ENCODE data around the gene SPINK1. TPM values are rescaled to one million over a fixed set of nuclear protein-coding genes. Genes with fewer than 3 reads are reported as not detected.
"Not testable (repeated sequence)": the region's sequence is repeated elsewhere in the genome, so short reads cannot be mapped to it uniquely, and the experiment has no call there.

SPINK1 gene
- 274 TPM for total RNA-seq
- 393 TPM for polyA plus RNA-seq

- H3K4me1 ChIP-seq (ENCODE audit: insufficient read depth): no peaks in the 10 kb centered on the region
- H3K36me3 ChIP-seq (ENCODE audit: insufficient read depth): peaks cover 2% of the 10 kb centered on the region
- 81% methylated on average over 3 of the region's 3 CpGs for WGBS
- no peak within 1 kb of the TSS for H3K27ac ChIP-seq (ENCODE audit: low read depth)
- no peak within 1 kb of the TSS for H3K4me3 ChIP-seq (ENCODE audit: low read depth, low read length)
- DNase-seq (ENCODE audit: extremely low spot score): no peak
Observed at GRCh38 chr5:147831465-147831864, at the start of gene SPINK1. Gene SPINK1 (minus strand): TSS chr5:147831671. CDS start chr5:147831577, 94 bp downstream.

- Histone ChIP-seq H3K4me1 (ENCODE audit: insufficient read depth) (no peaks in the 10 kb centered on the region), H3K27ac (ENCODE audit: low read depth) (no peak overlapping the region), H3K4me3 (ENCODE audit: low read depth, low read length) (no peak overlapping the region), H3K36me3 (ENCODE audit: insufficient read depth) (no peaks in the 10 kb centered on the region)
- WGBS: 91% methylated on average over 2 of the region's 2 CpGs
- DNase-seq (ENCODE audit: extremely low spot score): no peak
Observed at GRCh38 chr5:147880487-147880886, 49.0 kb upstream of the SPINK1 start.

DNA sequence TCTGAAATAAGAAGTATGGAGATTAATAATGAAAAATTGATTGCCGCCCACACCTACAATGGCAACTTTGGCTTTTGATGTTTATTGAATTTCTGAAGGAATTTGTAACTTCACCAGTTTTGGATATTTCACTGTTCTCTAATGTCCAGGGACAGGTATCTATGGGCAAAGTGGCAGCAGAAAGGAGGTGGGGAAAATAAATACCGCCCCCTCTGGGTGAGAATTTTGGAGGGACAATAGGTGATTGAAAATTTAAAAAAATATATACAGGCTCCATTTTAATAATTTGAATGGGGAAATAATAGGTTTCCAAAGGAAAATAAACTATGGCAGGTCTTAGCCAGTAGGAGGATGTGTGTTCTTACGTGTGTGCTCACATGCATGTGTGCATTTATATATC is 48.3 kb upstream of the SPINK1 start:
- 94% methylated on average over 3 of the region's 3 CpGs for WGBS
- Histone ChIP-seq H3K4me1 (ENCODE audit: insufficient read depth) (no peaks in the 10 kb centered on the region), H3K4me3 (ENCODE audit: low read depth, low read length) (no peak overlapping the region), H3K27ac (ENCODE audit: low read depth) (no peak overlapping the region), H3K36me3 (ENCODE audit: insufficient read depth) (no peaks in the 10 kb centered on the region)
- no peak for DNase-seq (ENCODE audit: extremely low spot score)

DNA sequence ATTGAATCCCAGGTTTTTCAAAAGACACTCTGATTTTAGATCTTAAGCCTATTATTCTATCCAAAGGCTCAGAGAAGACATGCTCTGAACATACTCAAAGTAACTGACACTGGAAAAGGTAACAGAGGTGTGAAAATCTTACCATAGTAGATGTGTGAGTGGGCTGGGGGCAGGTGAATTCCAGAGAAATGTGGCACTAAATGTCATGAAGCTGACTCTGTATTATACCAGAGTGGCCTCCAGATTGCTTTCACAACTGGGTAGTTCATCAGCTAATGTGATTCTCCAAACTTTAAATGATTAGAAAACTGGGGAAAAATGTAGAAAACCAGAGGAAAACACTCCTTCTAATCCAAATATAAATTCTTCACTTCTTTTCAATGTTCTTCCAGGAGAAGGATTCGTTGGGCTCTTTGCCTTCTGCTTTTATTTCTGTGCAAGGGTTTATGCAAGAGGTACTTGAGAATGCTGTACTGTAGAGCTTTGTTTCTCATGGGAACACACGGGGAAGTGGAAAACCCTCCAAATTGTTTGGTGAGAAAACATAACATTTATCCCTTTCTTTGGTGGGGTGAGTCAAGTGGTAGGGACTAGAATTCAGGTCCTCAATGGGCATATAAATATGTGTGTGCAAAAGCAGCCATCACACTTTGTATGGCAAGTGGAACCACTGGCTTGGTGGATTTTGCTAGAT is 46.7 kb upstream of the SPINK1 start, which contains the start of gene SCGB3A2:
SCGB3A2 (plus strand) TSS at position 646 of the 694 bp plus-strand sequence. CDS start 93 bp downstream, outside the sequence.
- 66% methylated on average over 2 of the region's 2 CpGs for WGBS

GRCh38 chr5:147876626-147877025 is 45.2 kb upstream of the SPINK1 start:
- Histone ChIP-seq H3K4me3 (ENCODE audit: low read depth, low read length) (no peak overlapping the region), H3K36me3 (ENCODE audit: insufficient read depth) (no peaks in the 10 kb centered on the region), H3K27ac (ENCODE audit: low read depth) (no peak overlapping the region), H3K4me1 (ENCODE audit: insufficient read depth) (no peaks in the 10 kb centered on the region)
- WGBS: 63% methylated on average over 2 of the region's 2 CpGs
- DNase-seq (ENCODE audit: extremely low spot score): no peak

More for the DNA sequence above, 46.7 kb upstream of the SPINK1 start, which contains the start of gene SCGB3A2:
- H3K36me3 ChIP-seq (ENCODE audit: insufficient read depth): no peaks in the 10 kb centered on the region
- no peak within 1 kb of the TSS for H3K4me3 ChIP-seq (ENCODE audit: low read depth, low read length)
- no peaks in the 10 kb centered on the region for H3K4me1 ChIP-seq (ENCODE audit: insufficient read depth)
- no peak for DNase-seq (ENCODE audit: extremely low spot score)
- H3K27ac ChIP-seq (ENCODE audit: low read depth): no peak within 1 kb of the TSS

DNA sequence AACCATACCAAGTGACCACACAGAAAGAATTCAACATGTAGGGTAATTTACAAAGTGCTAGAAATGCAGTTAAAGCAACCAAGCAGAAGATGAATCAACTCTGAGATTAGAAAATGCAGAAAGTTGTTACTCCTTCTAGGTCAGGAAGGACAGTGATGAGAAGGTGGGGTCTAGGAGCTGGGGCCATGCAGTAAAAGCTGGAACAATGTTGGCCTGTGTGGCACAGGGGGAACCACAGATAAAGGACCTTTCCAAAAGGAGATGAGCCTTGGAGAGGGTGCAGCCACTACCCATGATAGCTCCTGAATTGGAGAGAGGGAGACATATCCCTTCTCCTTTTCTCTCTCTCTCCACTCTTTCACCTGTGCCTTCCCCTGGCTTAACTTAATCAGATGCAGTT is 44.7 kb upstream of the SPINK1 start:
- H3K27ac ChIP-seq (ENCODE audit: low read depth): no peak overlapping the region
- H3K4me1 ChIP-seq (ENCODE audit: insufficient read depth): no peaks in the 10 kb centered on the region
- DNase-seq (ENCODE audit: extremely low spot score): no peak
- H3K36me3 ChIP-seq (ENCODE audit: insufficient read depth): no peaks in the 10 kb centered on the region
- H3K4me3 ChIP-seq (ENCODE audit: low read depth, low read length): no peak overlapping the region

GRCh38 chr5:147874910-147875367 is 43.5 kb upstream of the SPINK1 start:
- no peak for DNase-seq (ENCODE audit: extremely low spot score)
- H3K4me1 ChIP-seq (ENCODE audit: insufficient read depth): no peaks in the 10 kb centered on the region
- 39% methylated on average over 3 of the region's 3 CpGs for WGBS

DNA sequence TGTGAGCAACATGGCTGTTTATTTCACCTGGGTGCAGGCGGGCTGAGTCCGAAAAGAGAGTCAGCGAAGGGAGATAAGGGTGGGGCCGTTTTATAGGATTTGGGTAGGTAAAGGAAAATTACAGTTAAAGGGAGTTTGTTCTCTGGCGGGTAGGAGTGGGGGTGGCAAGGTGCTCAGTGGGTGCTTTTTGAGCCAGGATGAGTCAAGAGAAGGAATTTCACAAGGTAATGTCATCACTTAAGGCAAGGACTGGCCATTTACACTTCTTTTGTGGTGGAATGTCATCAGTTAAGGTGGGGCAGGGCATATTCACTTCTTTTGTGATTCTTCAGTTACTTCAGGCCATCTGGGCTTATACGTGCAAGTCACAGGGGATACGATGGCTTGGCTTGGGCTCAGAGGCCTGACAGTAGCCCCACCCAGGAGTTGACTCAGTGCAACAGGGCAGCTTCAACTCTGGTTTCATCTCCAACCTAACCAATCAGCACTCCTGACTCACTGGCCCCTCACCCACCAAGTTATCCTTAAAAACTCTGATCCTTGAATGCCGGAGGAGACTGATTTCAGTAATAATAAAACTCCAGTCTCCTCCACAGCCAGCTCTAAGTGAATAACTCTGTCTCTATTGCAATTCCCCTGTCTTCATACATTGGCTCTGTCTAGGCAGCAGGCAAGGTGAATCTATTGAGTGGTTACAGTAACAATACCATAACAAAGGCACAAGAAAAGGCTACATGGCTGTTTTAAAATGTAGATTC is 42.8 kb upstream of the SPINK1 start:
- H3K4me1 ChIP-seq (ENCODE audit: insufficient read depth); H3K36me3 ChIP-seq (ENCODE audit: insufficient read depth); H3K27ac ChIP-seq (ENCODE audit: low read depth); DNase-seq (ENCODE audit: extremely low spot score); H3K4me3 ChIP-seq (ENCODE audit: low read depth, low read length): not testable (repeated sequence)
- 65% methylated on average over 5 of the region's 8 CpGs for WGBS

More at GRCh38 chr5:147874910-147875367, 43.5 kb upstream of the SPINK1 start:
- no peak overlapping the region for H3K4me3 ChIP-seq (ENCODE audit: low read depth, low read length)
- H3K27ac ChIP-seq (ENCODE audit: low read depth): no peak overlapping the region
- H3K36me3 ChIP-seq (ENCODE audit: insufficient read depth): no peaks in the 10 kb centered on the region

GRCh38 chr5:147872744-147873435 is 41.4 kb upstream of the SPINK1 start:
- not testable (repeated sequence) for H3K4me3 ChIP-seq (ENCODE audit: low read depth, low read length); H3K36me3 ChIP-seq (ENCODE audit: insufficient read depth); DNase-seq (ENCODE audit: extremely low spot score); H3K27ac ChIP-seq (ENCODE audit: low read depth); H3K4me1 ChIP-seq (ENCODE audit: insufficient read depth)
- WGBS: 76% methylated on average over 16 of the region's 16 CpGs

DNA sequence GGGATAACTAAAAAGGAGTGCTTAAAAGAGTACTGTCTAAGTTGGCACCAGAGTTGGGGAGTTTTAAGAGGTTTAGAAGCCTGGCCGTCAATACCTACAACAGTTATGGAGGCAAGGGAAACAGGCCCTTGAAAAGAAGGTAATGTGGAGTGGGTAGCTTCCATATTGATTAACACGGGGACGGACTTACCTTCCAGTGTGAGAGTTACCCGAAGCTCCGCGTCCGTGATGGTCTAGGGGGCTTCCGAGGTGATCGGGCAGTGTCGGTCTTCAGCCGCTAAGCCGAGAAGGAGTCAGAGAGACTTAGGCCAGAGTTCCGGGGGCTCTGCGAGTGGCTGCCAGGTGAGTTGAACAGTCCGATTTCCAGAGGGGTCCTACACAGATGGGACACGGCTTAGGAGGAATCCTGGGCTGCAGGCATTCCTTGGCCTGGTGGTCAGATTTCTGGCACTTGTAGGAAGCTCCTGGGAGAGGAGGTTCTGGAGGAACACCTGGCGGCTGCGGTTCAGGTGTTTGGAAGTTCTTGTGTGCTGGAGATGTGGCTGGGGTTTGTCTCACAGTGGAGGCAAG is 40.6 kb upstream of the SPINK1 start:
- not testable (repeated sequence) for H3K36me3 ChIP-seq (ENCODE audit: insufficient read depth); DNase-seq (ENCODE audit: extremely low spot score); H3K27ac ChIP-seq (ENCODE audit: low read depth); H3K4me1 ChIP-seq (ENCODE audit: insufficient read depth); H3K4me3 ChIP-seq (ENCODE audit: low read depth, low read length)
- WGBS: 95% methylated on average over 17 of the region's 18 CpGs

- not testable (repeated sequence) for DNase-seq (ENCODE audit: extremely low spot score); H3K36me3 ChIP-seq (ENCODE audit: insufficient read depth); H3K4me1 ChIP-seq (ENCODE audit: insufficient read depth); H3K27ac ChIP-seq (ENCODE audit: low read depth); H3K4me3 ChIP-seq (ENCODE audit: low read depth, low read length)
- 65% methylated on average over 6 of the region's 6 CpGs for WGBS
Observed at GRCh38 chr5:147869892-147870291, 38.4 kb upstream of the SPINK1 start.

DNA sequence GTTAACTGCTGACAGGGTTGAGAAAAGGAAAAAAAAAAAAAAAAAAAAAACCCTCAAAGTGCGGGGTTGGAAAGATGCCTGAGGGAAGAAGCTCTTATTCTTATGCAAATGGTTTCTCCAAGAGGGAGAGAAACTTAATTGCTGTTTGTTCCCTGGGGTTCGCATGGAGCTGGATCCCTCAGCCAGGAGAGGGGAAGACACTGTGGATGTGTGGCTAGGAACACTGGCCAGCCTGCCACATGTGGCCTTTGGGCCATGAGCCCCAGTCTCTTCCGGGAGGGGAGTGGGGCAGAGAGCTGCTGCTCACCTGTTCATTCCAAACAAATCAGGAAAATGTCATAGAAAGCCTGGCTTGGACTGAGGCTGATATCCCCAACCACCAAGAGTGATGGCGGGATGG is 37.6 kb upstream of the SPINK1 start:
- no peaks in the 10 kb centered on the region for H3K4me1 ChIP-seq (ENCODE audit: insufficient read depth)
- WGBS: 43% methylated on average over 4 of the region's 4 CpGs
- H3K36me3 ChIP-seq (ENCODE audit: insufficient read depth): no peaks in the 10 kb centered on the region
- H3K4me3 ChIP-seq (ENCODE audit: low read depth, low read length): no peak overlapping the region
- H3K27ac ChIP-seq (ENCODE audit: low read depth): no peak overlapping the region
- no peak for DNase-seq (ENCODE audit: extremely low spot score)

DNA sequence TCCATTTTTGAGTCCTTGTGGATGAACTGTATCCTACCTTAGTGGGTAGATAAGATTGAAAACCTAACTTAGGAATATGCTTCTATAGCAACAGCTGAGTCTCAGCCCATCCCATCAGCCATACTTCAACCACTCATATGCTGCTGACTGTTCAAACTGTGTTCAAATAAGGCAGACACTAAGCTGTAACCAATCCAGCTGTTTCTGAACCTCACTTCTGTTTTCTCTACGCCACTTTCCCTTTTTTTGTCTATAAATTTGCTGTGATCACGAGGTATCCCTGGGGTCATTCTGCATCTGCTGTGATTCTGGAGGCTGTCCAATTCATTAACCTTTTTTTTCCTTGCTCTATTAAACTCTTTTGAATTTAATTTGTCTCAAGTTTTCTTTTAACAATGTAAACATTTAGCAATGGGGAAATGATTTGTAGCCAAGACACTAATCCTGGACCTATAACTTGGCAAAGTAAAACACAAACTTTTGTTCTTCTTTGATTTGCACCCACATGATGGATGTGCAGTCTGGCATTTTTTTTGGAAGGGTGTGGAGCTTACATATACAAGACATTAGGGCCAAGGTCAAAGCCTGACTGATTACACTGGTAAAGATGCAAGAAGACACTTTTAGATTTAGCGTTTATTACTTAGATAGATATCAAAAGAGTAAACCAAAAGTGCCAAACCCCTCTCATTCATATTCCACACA is 32.1 kb upstream of the SPINK1 start:
- WGBS: 22% methylated on average over 3 of the region's 3 CpGs
- no peak overlapping the region for H3K27ac ChIP-seq (ENCODE audit: low read depth)
- DNase-seq (ENCODE audit: extremely low spot score): peak; percentile 18
- no peaks in the 10 kb centered on the region for H3K36me3 ChIP-seq (ENCODE audit: insufficient read depth)
- H3K4me3 ChIP-seq (ENCODE audit: low read depth, low read length): no peak overlapping the region
- H3K4me1 ChIP-seq (ENCODE audit: insufficient read depth): no peaks in the 10 kb centered on the region
